D721Med (cell line): Measurements from ENCODE around the gene GGT6.

Source experiments
- DNase-seq: peaks from one replicate; pipeline ENCODE4 v3.0.0; 2011; ENCODE audit warnings: low spot score; ENCODE audit not compliant: insufficient read length
- FAIRE-seq: peaks from 2 replicates; lab custom pipeline; 2011; peaks lifted over from hg19 to GRCh38; lab: Jason Lieb, UNC
- CTCF ChIP-seq: IDR thresholded peaks from 2 replicates; pipeline ENCODE4 v1.5.1; 2012; ENCODE audit warnings: mild to moderate bottlenecking, control low read depth; ENCODE audit not compliant: insufficient read depth; ENCODE audit errors: missing control alignments

The GGT6 gene

GRCh38 chr17:4565209-4566141, 5.1 kb upstream of the GGT6 start:
- TF ChIP-seq CTCF: peak; percentile 68
- FAIRE-seq (no peak), DNase-seq (peak; percentile 62)

- DNase-seq: no peak
- TF ChIP-seq CTCF: no peak
- no peak for FAIRE-seq
Measured at GRCh38 chr17:4562015-4562969, 1.9 kb upstream of the GGT6 start.

- no peak for DNase-seq
- no peak for TF ChIP-seq CTCF
Measured at GRCh38 chr17:4560837-4561256, 470 bp upstream of the GGT6 start.

GRCh38 chr17:4559966-4560365, 411 bp downstream of the GGT6 start:
- FAIRE-seq (no peak), DNase-seq (no peak)
- TF ChIP-seq CTCF: no peak

More at GRCh38 chr17:4560837-4561256, 470 bp upstream of the GGT6 start:
- no peak for FAIRE-seq

GRCh38 chr17:4559139-4559791, 1.1 kb downstream of the GGT6 start:
- TF ChIP-seq CTCF: no peak
- DNase-seq (no peak), FAIRE-seq (no peak)

GRCh38 chr17:4558347-4558971, 1.9 kb downstream of the GGT6 start:
- DNase-seq: no peak
- TF ChIP-seq CTCF: no peak
- FAIRE-seq: no peak
